WI38 (cell line): ENCODE data around the gene TMEM182.

Experiments
- H3K4me3 ChIP-seq: 2 replicates; pipeline ENCODE4 v1.5.1; 2011; ENCODE audit warnings: low read depth, mild to moderate bottlenecking, control low read depth, low read length
- TF ChIP-seq, protein P1 (sequence below): IDR thresholded peaks from 2 replicates; pipeline ENCODE4 v1.5.1; 2012; ENCODE audit warnings: low read depth, mild to moderate bottlenecking, control low read depth, low read length

The TMEM182 gene

DNA sequence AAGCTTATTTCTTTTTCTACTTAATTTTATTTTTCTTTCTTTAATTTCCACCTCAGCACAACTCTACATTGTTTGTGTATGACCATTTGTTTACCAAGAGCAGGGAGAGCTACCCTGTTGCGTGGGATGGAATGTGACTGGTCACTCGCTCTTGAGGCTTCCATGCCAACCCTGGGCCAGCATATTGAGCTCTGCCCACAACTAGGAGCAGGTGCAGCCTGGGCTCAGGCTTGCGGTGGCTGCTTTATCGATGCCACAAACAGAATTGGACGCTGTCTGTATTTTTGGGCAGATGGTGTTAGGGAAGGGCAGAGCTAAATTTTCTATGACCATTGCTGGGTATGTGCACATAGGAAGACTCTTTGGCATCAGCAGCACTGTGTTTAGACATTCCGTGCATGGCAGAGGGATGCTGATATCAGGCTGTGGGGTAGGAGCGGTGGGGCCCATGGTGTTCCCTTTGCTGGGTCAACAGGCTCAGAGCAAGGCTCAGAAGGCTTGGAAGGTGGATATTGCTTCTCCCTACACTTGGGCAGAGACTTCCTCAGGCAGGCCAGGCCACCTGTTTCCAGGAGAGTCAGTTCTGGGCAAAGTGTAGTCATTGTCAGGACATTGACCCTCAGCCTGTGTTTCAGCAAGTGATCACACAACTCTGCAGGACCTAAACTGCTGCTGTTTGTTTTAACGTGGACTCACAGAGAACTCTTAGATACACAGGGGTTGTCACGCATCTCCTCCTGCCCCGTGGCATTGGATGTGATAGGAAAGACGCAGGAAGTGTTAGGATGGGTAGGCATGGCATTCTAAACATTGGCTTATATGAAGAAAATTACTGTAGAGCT is 40.2 kb downstream of the TMEM182 start:
- TF ChIP-seq, protein P1, sequence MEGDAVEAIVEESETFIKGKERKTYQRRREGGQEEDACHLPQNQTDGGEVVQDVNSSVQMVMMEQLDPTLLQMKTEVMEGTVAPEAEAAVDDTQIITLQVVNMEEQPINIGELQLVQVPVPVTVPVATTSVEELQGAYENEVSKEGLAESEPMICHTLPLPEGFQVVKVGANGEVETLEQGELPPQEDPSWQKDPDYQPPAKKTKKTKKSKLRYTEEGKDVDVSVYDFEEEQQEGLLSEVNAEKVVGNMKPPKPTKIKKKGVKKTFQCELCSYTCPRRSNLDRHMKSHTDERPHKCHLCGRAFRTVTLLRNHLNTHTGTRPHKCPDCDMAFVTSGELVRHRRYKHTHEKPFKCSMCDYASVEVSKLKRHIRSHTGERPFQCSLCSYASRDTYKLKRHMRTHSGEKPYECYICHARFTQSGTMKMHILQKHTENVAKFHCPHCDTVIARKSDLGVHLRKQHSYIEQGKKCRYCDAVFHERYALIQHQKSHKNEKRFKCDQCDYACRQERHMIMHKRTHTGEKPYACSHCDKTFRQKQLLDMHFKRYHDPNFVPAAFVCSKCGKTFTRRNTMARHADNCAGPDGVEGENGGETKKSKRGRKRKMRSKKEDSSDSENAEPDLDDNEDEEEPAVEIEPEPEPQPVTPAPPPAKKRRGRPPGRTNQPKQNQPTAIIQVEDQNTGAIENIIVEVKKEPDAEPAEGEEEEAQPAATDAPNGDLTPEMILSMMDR, result no peak
- no peak overlapping the region for H3K4me3 ChIP-seq

DNA sequence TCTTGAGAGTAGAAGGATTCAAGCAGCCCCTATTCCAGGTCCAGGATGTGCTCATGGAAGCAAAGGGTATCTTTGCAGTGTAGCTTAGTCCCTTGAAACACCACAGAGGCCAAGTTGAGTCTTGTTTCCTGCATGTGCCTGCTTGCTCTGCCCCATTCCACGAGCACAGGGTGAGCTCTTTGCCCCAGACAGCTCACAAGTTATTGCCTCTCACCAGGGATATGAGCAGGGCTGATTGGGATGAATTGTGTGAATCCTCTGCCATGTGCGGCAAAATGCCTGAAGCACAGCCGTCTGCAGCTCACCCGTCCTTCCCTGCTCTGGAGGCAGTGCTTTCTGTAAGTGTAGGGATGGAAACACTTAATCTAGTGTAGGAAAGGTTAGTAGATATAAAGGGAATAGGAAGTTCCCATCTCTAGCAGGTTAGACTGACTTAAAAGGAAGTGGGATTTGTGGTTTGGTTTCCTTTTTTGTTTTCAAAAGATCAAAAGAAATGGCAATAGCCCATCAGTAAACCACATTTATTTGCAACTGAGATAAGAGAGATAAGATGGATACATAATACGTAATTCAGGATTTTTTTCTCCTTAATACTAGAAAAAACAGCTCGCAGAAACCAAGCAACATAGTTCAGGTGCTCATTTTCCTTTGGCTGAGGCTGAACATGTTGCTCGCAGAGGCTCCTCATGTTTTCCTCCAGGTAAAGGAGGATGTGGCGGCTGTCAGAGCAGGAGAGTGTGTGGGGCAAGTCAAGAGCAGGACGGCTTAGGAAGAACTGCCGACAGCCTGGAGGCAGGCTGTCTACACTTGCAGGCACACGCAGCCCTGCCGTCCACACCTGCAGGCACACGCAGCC is 41.4 kb downstream of the TMEM182 start:
- TF ChIP-seq, protein P1, result no peak
- H3K4me3 ChIP-seq, result no peak overlapping the region

DNA sequence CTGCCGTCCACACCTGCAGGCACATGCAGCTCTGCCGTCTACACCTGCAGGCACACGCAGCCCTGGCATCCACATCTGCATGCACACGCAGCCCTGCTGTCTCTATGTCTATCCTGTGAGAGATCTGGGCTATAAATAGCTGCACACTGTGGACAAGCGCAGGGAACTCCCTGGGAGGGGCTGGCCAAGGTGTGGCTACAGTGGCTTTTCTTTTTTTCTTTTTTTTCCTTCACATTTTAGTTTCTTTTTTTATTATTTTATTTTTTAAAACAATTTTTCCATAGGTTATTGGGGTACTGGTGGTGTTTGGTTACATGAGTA is 42.0 kb downstream of the TMEM182 start:
- H3K4me3 ChIP-seq, result no peak overlapping the region
- TF ChIP-seq, protein P1, result no peak

DNA sequence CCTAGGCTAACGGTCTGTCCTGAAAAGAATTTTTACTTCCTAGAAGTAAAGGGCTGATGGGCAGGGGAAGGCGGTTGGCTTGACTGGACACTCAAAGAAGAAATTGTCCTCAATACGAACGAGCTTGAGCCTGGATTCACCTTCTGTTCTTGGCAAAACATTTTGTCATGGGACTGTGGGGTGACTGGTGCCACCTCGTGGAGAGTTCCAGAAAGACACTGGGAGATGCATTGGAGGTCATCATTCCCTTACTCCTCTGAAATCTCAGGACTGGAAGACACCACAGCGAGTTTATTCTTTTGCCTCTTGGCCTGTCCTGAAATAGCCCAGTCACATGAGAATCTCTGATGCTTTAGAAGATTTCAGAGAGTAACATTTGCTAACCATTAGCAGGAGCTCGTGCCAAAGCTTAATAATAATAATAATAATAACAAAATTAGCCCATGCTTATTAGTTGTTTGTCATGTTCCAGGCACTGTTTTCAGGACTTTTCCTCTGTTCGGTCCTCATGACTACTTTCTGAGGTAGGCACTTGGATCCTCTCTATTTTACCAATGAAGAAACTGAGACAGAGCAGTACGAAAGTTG is 44.5 kb downstream of the TMEM182 start:
- no peak overlapping the region for H3K4me3 ChIP-seq
- TF ChIP-seq, protein P1, result peak; percentile 88

DNA sequence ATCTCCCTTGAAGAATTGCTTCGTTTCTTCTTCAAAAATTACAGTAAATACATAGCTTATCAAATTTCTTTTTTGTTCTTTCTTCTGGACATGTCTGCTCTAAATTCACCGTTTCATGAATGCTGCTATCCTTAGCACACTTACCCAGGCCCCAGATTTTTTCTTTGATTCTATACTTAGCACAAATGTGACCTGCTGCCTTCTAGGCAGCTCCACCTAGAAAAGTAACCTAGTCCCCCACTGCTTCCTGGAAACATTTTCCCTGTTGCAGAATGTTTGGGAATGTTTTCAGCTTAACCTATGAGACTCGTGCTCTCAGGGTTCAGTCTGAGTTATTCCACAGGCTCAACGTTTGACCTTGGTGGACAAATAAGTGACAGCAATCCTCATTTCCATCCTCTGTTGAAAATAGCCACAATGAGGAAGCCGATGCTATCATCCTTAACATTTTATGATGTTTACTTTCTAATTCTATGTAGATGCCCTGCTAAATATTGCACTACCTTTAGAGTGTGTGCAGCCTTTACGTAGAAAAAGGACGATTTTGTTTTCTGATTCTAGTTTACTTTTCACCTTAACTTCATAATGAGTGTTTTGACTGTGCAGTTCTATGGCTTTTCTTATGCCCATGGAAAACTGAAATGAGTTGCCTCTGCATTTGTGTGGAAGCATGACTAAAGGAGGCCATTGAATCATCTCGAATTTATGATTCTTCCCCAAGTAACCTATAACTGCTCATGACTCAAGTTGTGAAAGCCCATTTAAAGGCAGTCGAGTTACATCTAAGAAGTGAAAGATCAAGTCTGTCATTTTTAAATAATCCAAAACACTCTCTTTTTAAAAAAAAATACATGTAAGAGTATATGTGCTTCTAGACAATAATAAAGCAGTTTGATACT is 47.7 kb downstream of the TMEM182 start:
- H3K4me3 ChIP-seq, result no peak overlapping the region
- TF ChIP-seq, protein P1, result no peak

DNA sequence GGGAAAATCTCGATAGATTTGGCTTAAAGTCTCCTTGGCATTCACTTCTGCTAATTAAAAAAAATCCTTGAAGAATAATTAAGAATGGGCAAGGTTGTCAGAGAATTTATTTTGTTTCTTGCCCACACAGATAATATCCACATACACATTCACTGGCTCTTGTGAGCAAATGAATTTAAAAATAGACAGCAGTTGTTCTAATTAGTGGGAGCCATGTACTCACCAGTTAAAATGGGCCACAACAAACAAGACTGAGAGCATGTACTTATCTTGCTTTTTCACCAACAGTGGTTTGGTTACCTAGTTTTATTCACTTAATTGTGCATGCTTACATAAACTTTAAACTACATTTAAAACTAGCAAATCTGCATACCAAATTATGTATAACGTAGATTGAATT is 53.5 kb downstream of the TMEM182 start:
- TF ChIP-seq, protein P1, result no peak
- H3K4me3 ChIP-seq, result no peak overlapping the region
